ENCODE results near the gene TRPC6. TPM values are rescaled to one million over a fixed set of nuclear protein-coding genes. Genes with fewer than 3 reads are reported as not detected.
"Not testable (repeated sequence)": the region's sequence is repeated elsewhere in the genome, so short reads cannot be mapped to it uniquely, and the experiment has no call there.

TRPC6 gene
- total RNA-seq, 1 donor: 0.63 TPM

DNA sequence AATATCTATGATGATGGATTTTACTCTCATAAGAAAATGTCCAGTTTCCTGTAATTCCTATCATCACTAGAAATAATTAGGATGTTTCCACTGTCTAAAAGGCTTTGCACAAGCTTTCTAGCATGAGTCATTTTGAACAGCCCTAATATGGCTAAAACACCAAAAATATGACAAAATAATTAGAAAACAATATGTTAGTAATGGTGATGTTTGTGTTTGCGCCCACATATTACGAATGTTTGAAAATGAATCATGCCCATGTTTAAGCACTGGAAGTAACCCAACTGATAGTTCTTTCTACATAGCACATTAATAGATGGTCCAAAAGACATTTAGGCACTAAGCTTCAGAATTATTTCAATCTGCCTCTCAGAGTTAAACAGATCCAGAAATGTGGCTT, 96.0 kb downstream of the TRPC6 start:
- Histone ChIP-seq H3K4me3 (ENCODE audit: low read length) (no peak overlapping the region), H3K4me1 (ENCODE audit: insufficient read depth, low read length) (no peaks in the 10 kb centered on the region), H3K27me3 (ENCODE audit: insufficient read depth, low read length) (no peaks in the 10 kb centered on the region), H3K9me3 (ENCODE audit: low read depth, low read length) (no peaks in the 10 kb centered on the region)

DNA sequence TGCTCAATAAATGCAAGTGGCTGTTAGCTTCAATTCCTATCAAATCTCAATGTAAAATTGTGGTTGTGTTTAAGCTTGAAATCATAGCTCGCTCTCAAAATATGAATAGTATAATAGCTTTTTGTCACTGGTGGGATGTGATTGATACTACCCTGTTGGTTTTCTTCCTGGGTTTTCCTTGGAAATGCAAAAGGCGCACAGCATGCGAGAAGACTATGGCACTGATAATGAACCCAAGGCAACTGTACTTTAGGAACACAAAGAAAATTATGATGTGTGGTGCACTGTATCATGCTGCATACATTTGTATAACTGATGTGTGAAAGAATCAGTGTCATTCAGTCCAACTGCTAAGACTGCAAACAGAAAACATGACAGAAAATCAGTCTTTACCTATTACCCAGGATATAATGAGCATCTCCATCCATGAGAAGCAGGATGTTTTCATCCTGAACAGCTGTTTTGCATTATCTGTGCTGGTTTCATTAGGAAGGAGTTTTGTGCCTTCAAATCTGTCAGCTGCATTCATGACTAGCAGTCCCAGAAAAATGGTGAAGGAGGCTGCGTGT, 101.2 kb downstream of the TRPC6 start:
- Histone ChIP-seq H3K9me3 (ENCODE audit: low read depth, low read length) (no peaks in the 10 kb centered on the region), H3K4me3 (ENCODE audit: low read length) (no peak overlapping the region), H3K4me1 (ENCODE audit: insufficient read depth, low read length) (no peaks in the 10 kb centered on the region), H3K27me3 (ENCODE audit: insufficient read depth, low read length) (no peaks in the 10 kb centered on the region)

- no peaks in the 10 kb centered on the region for H3K9me3 ChIP-seq (ENCODE audit: low read depth, low read length)
- no peaks in the 10 kb centered on the region for H3K27me3 ChIP-seq (ENCODE audit: insufficient read depth, low read length)
- no peaks in the 10 kb centered on the region for H3K4me1 ChIP-seq (ENCODE audit: insufficient read depth, low read length)
- no peak overlapping the region for H3K4me3 ChIP-seq (ENCODE audit: low read length)
Observed at GRCh38 chr11:101478587-101479369, 105.0 kb downstream of the TRPC6 start.

DNA sequence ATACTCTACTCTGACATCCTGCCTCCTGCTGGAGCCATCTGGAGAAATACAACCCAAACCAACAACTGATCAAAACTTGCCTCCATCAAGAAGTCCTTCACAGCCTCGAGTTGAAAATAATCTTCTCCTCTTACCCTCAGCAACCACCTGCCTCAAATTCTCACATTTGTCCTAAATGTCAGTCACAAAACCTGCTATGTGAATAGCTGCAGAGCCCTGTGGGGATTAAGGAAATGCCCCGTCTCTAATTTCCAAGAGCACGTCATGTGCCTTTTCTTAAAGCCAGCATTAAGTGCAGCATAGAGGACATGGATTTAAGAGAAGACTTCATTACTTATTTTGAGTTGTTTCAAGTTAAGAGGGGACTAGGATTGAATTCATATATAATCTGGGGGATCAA, 105.9 kb downstream of the TRPC6 start:
- Histone ChIP-seq H3K27me3 (ENCODE audit: insufficient read depth, low read length) (no peaks in the 10 kb centered on the region), H3K4me3 (ENCODE audit: low read length) (no peak overlapping the region), H3K4me1 (ENCODE audit: insufficient read depth, low read length) (no peaks in the 10 kb centered on the region), H3K9me3 (ENCODE audit: low read depth, low read length) (no peaks in the 10 kb centered on the region)

GRCh38 chr11:101476191-101476590, 107.6 kb downstream of the TRPC6 start:
- no peak overlapping the region for H3K4me3 ChIP-seq (ENCODE audit: low read length)
- H3K9me3 ChIP-seq (ENCODE audit: low read depth, low read length): no peaks in the 10 kb centered on the region
- no peaks in the 10 kb centered on the region for H3K27me3 ChIP-seq (ENCODE audit: insufficient read depth, low read length)
- H3K4me1 ChIP-seq (ENCODE audit: insufficient read depth, low read length): no peaks in the 10 kb centered on the region

DNA sequence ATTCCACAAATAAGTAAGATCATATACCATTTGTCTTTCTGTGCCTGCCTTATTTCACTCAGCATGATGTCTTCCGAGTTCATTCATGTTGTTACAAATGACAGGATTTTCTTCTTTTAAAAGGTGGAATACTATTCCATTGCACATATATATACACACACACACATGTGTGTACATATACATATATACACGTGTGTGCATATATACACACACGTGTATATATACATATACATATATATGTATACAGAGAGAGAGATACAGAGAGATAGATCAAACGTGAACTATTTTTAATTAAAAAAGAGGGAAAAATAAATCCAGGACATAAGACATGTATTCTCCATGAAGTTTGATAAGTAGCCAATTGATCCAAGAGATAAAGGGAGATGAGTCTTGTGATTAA, 108.1 kb downstream of the TRPC6 start:
- no peaks in the 10 kb centered on the region for H3K9me3 ChIP-seq (ENCODE audit: low read depth, low read length)
- no peak overlapping the region for H3K4me3 ChIP-seq (ENCODE audit: low read length)
- no peaks in the 10 kb centered on the region for H3K4me1 ChIP-seq (ENCODE audit: insufficient read depth, low read length)
- no peaks in the 10 kb centered on the region for H3K27me3 ChIP-seq (ENCODE audit: insufficient read depth, low read length)

GRCh38 chr11:101474666-101475065, 109.1 kb downstream of the TRPC6 start:
- Histone ChIP-seq H3K4me1 (ENCODE audit: insufficient read depth, low read length) (no peaks in the 10 kb centered on the region), H3K27me3 (ENCODE audit: insufficient read depth, low read length) (no peaks in the 10 kb centered on the region), H3K9me3 (ENCODE audit: low read depth, low read length) (no peaks in the 10 kb centered on the region), H3K4me3 (ENCODE audit: low read length) (no peak overlapping the region)

- Histone ChIP-seq H3K4me1 (ENCODE audit: insufficient read depth, low read length) (no peaks in the 10 kb centered on the region), H3K4me3 (ENCODE audit: low read length) (no peak overlapping the region), H3K27me3 (ENCODE audit: insufficient read depth, low read length) (no peaks in the 10 kb centered on the region), H3K9me3 (ENCODE audit: low read depth, low read length) (no peaks in the 10 kb centered on the region)
Observed at GRCh38 chr11:101470881-101471520, 112.8 kb downstream of the TRPC6 start.

DNA sequence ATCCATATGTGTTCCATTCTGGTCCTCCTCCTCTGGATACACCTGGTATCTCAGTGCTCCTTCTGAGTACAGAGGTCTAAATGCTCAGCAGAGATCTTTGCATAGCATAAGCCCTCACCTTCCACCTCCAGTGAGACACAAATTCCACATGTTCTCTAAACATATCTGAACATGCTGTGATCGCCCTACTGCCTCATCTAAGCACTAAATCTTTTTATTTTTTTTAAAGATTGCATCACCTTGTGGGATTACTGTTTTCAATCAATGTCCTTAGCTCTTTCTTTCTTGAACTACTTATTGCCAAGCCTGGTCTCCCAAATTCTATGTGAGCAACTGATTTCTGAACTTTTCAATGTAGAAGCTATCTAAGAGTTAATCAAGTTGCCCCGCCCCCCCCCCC, 113.4 kb downstream of the TRPC6 start:
- Histone ChIP-seq H3K9me3 (ENCODE audit: low read depth, low read length) (no peaks in the 10 kb centered on the region), H3K4me3 (ENCODE audit: low read length) (no peak overlapping the region), H3K4me1 (ENCODE audit: insufficient read depth, low read length) (no peaks in the 10 kb centered on the region), H3K27me3 (ENCODE audit: insufficient read depth, low read length) (no peaks in the 10 kb centered on the region)

GRCh38 chr11:101466352-101466751, 117.5 kb downstream of the TRPC6 start:
- H3K9me3 ChIP-seq (ENCODE audit: low read depth, low read length): no peaks in the 10 kb centered on the region
- H3K4me1 ChIP-seq (ENCODE audit: insufficient read depth, low read length): no peaks in the 10 kb centered on the region
- H3K4me3 ChIP-seq (ENCODE audit: low read length): no peak overlapping the region
- H3K27me3 ChIP-seq (ENCODE audit: insufficient read depth, low read length): no peaks in the 10 kb centered on the region

DNA sequence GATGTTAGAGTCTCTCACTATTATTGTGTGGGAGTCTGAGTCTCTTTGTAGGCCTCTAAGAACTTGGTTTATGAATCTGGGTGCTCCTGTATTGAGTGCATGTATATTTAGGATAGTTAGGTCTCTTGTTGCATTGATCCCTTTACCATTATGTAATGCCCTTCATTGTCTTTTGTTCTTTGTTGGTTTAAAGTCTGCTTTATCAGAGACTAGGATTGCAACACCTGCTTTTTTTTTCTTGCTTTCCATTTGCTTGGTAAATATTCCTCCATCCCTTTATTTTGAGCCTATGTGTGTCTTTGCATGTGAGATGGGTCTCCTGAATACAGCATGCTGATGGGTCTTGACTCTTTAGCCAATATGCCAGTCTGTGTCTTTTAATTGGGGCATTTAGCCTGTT, 119.4 kb downstream of the TRPC6 start:
- H3K27me3 ChIP-seq (ENCODE audit: insufficient read depth, low read length); H3K4me1 ChIP-seq (ENCODE audit: insufficient read depth, low read length); H3K4me3 ChIP-seq (ENCODE audit: low read length); H3K9me3 ChIP-seq (ENCODE audit: low read depth, low read length): not testable (repeated sequence)

GRCh38 chr11:101459020-101459419, 124.8 kb downstream of the TRPC6 start:
- Histone ChIP-seq H3K4me3 (ENCODE audit: low read length) (no peak overlapping the region), H3K27me3 (ENCODE audit: insufficient read depth, low read length) (no peaks in the 10 kb centered on the region), H3K9me3 (ENCODE audit: low read depth, low read length) (no peaks in the 10 kb centered on the region), H3K4me1 (ENCODE audit: insufficient read depth, low read length) (no peaks in the 10 kb centered on the region)

DNA sequence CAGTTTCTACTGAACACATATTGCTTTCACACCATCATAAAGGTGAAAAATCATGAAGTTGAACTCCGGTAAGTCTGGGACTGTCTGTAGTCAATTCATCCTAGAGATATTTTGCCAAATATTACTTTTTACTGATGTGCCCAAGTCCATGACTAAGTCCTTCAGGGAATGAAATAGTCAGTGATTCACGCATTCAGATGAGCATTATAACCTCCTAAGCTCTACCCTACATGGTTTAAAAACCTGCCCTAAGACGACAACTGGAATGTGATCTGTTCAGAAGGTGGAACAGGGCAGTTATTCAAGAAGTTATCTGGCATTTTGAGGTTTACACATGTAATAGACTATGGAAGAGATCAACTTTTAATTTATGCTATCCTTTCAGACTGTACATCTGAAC, 125.6 kb downstream of the TRPC6 start:
- no peaks in the 10 kb centered on the region for H3K9me3 ChIP-seq (ENCODE audit: low read depth, low read length)
- H3K4me3 ChIP-seq (ENCODE audit: low read length): no peak overlapping the region
- no peaks in the 10 kb centered on the region for H3K27me3 ChIP-seq (ENCODE audit: insufficient read depth, low read length)
- H3K4me1 ChIP-seq (ENCODE audit: insufficient read depth, low read length): no peaks in the 10 kb centered on the region

GRCh38 chr11:101456812-101457211, 127.0 kb downstream of the TRPC6 start:
- Histone ChIP-seq H3K27me3 (ENCODE audit: insufficient read depth, low read length) (no peaks in the 10 kb centered on the region), H3K4me1 (ENCODE audit: insufficient read depth, low read length) (no peaks in the 10 kb centered on the region), H3K4me3 (ENCODE audit: low read length) (no peak overlapping the region), H3K9me3 (ENCODE audit: low read depth, low read length) (no peaks in the 10 kb centered on the region)

GRCh38 chr11:101453682-101454081, 130.1 kb downstream of the TRPC6 start:
- H3K4me1 ChIP-seq (ENCODE audit: insufficient read depth, low read length): no peaks in the 10 kb centered on the region
- no peak overlapping the region for H3K4me3 ChIP-seq (ENCODE audit: low read length)
- no peaks in the 10 kb centered on the region for H3K9me3 ChIP-seq (ENCODE audit: low read depth, low read length)
- no peaks in the 10 kb centered on the region for H3K27me3 ChIP-seq (ENCODE audit: insufficient read depth, low read length)

Data from mononuclear cell (primary cell).